H9 (cell line): Measurements from ENCODE around the gene MGP. TPM values are rescaled to one million over a fixed set of nuclear protein-coding genes. Genes with fewer than 3 reads are reported as not detected.

Experiments
- DNase-seq: peaks from one replicate; pipeline ENCODE4 v3.0.0-alpha.2; 2017
- H2AFZ ChIP-seq: one replicate; pipeline ENCODE4 v1.6.1; 2013; ENCODE audit warnings: mild to moderate bottlenecking, low read length, control low read depth, moderate library complexity
- H2AK5ac ChIP-seq: 2 replicates; pipeline ENCODE4 v1.6.1; 2013; ENCODE audit warnings: low read length, control low read depth, mixed read lengths; ENCODE audit not compliant: insufficient read length
- H2BK120ac ChIP-seq: one replicate; pipeline ENCODE4 v1.6.1; 2013; ENCODE audit warnings: low read depth, mild to moderate bottlenecking, low read length, control low read depth, inconsistent platforms; ENCODE audit not compliant: poor library complexity, severe bottlenecking
- H2BK12ac ChIP-seq: 2 replicates; pipeline ENCODE4 v1.6.1; 2013; ENCODE audit warnings: low read length, control low read depth, mixed read lengths, low read depth; ENCODE audit not compliant: insufficient read length
- H2BK15ac ChIP-seq: 2 replicates; pipeline ENCODE4 v1.6.1; 2013; ENCODE audit warnings: low read depth, low read length, control low read depth
- H2BK20ac ChIP-seq: one replicate; pipeline ENCODE4 v1.6.1; 2013; ENCODE audit warnings: low read depth, mild to moderate bottlenecking, low read length, control low read depth, inconsistent platforms; ENCODE audit not compliant: poor library complexity, severe bottlenecking
- H2BK5ac ChIP-seq: 2 replicates; pipeline ENCODE4 v1.6.1; 2013; ENCODE audit warnings: low read length, control low read depth, mixed read lengths; ENCODE audit not compliant: insufficient read length
- H3K14ac ChIP-seq: 2 replicates; pipeline ENCODE4 v1.6.1; 2013; ENCODE audit warnings: low read length, control low read depth; ENCODE audit not compliant: insufficient read depth
- H3K18ac ChIP-seq: 2 replicates; pipeline ENCODE4 v1.6.1; 2013; ENCODE audit warnings: low read depth, mild to moderate bottlenecking, mixed read lengths, low read length, control low read depth; ENCODE audit not compliant: insufficient read length
- H3K23ac ChIP-seq: 2 replicates; pipeline ENCODE4 v1.6.1; 2013; ENCODE audit warnings: low read length, control low read depth, mixed read lengths, low read depth; ENCODE audit not compliant: insufficient read length
- H3K23me2 ChIP-seq: 2 replicates; pipeline ENCODE4 v1.6.1; 2013; ENCODE audit warnings: low read depth, mild to moderate bottlenecking, mixed read lengths, low read length, control low read depth; ENCODE audit not compliant: insufficient read length, poor library complexity, severe bottlenecking
- H3K27ac ChIP-seq: 2 replicates; pipeline ENCODE4 v1.5.1; 2013; ENCODE audit warnings: low read length, control low read depth, mixed read lengths, low read depth; ENCODE audit not compliant: insufficient read length
- H3K27me3 ChIP-seq: 2 replicates; pipeline ENCODE4 v1.6.1; 2013; ENCODE audit warnings: low read length, control low read depth, inconsistent platforms; ENCODE audit not compliant: insufficient read depth
- H3K4ac ChIP-seq: 2 replicates; pipeline ENCODE4 v1.6.1; 2013; ENCODE audit warnings: low read depth, mild to moderate bottlenecking, control low read depth, inconsistent platforms, low read length, moderate library complexity
- H3K4me1 ChIP-seq: 2 replicates; pipeline ENCODE4 v1.6.1; 2013; ENCODE audit warnings: low read length, control low read depth, inconsistent platforms; ENCODE audit not compliant: insufficient read depth
- H3K4me2 ChIP-seq: 2 replicates; pipeline ENCODE4 v1.6.1; 2013; ENCODE audit warnings: low read length, control low read depth, mixed read lengths; ENCODE audit not compliant: insufficient read length, insufficient read depth
- H3K56ac ChIP-seq: 2 replicates; pipeline ENCODE4 v1.6.1; 2013; ENCODE audit warnings: low read depth, mild to moderate bottlenecking, mixed read lengths, low read length, control low read depth; ENCODE audit not compliant: insufficient read length
- H3K79me1 ChIP-seq: 2 replicates; pipeline ENCODE4 v1.6.1; 2013; ENCODE audit warnings: low read depth, mild to moderate bottlenecking, moderate library complexity, low read length, control low read depth, inconsistent platforms; ENCODE audit not compliant: insufficient read depth, poor library complexity, severe bottlenecking
- H3K79me2 ChIP-seq: 2 replicates; pipeline ENCODE4 v1.6.1; 2013; ENCODE audit warnings: low read length, control low read depth, inconsistent platforms; ENCODE audit not compliant: insufficient read depth
- H3K9ac ChIP-seq: 2 replicates; pipeline ENCODE4 v1.6.1; 2013; ENCODE audit warnings: low read length, control low read depth, mixed read lengths; ENCODE audit not compliant: insufficient read length; ENCODE audit errors: extremely low read depth
- H3K9me3 ChIP-seq: one replicate; pipeline ENCODE4 v1.6.1; 2013; ENCODE audit warnings: low read depth, low read length, inconsistent platforms; ENCODE audit not compliant: control insufficient read depth
- H3T11ph ChIP-seq: one replicate; pipeline ENCODE4 v1.6.1; 2013; ENCODE audit warnings: mild to moderate bottlenecking, low read length, control low read depth, inconsistent platforms
- H4K20me1 ChIP-seq: one replicate; pipeline ENCODE4 v1.6.1; 2013; ENCODE audit not compliant: control insufficient read depth, insufficient read length, insufficient read depth
- H4K5ac ChIP-seq: 2 replicates; pipeline ENCODE4 v1.6.1; 2013; ENCODE audit warnings: low read depth, mild to moderate bottlenecking, mixed read lengths, low read length, control low read depth; ENCODE audit not compliant: insufficient read length
- H4K8ac ChIP-seq: replicated peaks from 2 replicates; pipeline ENCODE4 v1.6.1; 2013; ENCODE audit warnings: low read length, control low read depth, mixed read lengths, low read depth; ENCODE audit not compliant: insufficient read length
- H4K91ac ChIP-seq: 2 replicates; pipeline ENCODE4 v1.6.1; 2013; ENCODE audit warnings: low read depth, mild to moderate bottlenecking, moderate library complexity, mixed read lengths, low read length, control low read depth; ENCODE audit not compliant: insufficient read length
- H3K27ac Mint-ChIP-seq, 3 experiments: 2 replicates in 2 of 3; 3 replicates in 1 of 3; pipeline ENCODE4 v1.8.0; 2020 to 2021; ENCODE audit warnings: mixed read lengths in 3 of 3, mild to moderate bottlenecking in 1 of 3, moderate library complexity in 1 of 3
- H3K27me3 Mint-ChIP-seq: 2 replicates; pipeline ENCODE4 v1.8.0; 2021; ENCODE audit warnings: low read depth, mild to moderate bottlenecking, moderate library complexity, mixed read lengths
- H3K36me3 Mint-ChIP-seq, 3 experiments: 2 replicates in 2 of 3; 3 replicates in 1 of 3; pipeline ENCODE4 v1.8.0; 2020 to 2021; ENCODE audit warnings: low read depth in 3 of 3, mixed read lengths in 3 of 3; ENCODE audit not compliant: insufficient read depth in 1 of 3
- H3K4me1 Mint-ChIP-seq, 2 experiments: 2 replicates each; pipeline ENCODE4 v1.8.0; 2020; ENCODE audit warnings: mixed read lengths in 2 of 2
- H3K4me3 Mint-ChIP-seq, 2 experiments: 2 replicates in 1 of 2; 3 replicates in 1 of 2; pipeline ENCODE4 v1.8.0; 2020 to 2021; ENCODE audit warnings: mild to moderate bottlenecking in 2 of 2, mixed read lengths in 2 of 2, moderate library complexity in 1 of 2
- H3K9me3 Mint-ChIP-seq, 2 experiments: 2 replicates in 1 of 2; 3 replicates in 1 of 2; pipeline ENCODE4 v1.8.0; 2020; ENCODE audit warnings: mild to moderate bottlenecking in 2 of 2, mixed read lengths in 2 of 2, moderate library complexity in 1 of 2
- CTCF ChIP-seq: fragments of 200-600 bp; sonication (generic); conservative IDR thresholded peaks from 3 replicates; pipeline ENCODE4 v1.8.0; 2021; ENCODE audit warnings: antibody characterized with exemption, mild to moderate bottlenecking
- WGBS: extraction: QIAGEN DNeasy Blood & Tissue Kit; methylation state at CpG from one replicate; pipeline ENCODE4 v1.1.7; 2013; ENCODE audit warnings: missing lambda C conversion rate, low lambda C conversion rate, mixed read lengths; ENCODE audit not compliant: insufficient read length; ENCODE audit errors: extremely low coverage; 5-methylcytosine and 5-hydroxymethylcytosine counted together
- total RNA-seq: library from RNA; stranded (reverse); gene quantifications from 2 replicates; pipeline ENCODE4 v1.2.1, GENCODE V29; 2021

Gene MGP
- total RNA-seq, 1 experiment from 2014 or later: not detected

GRCh38 chr12:14880890-14881453 is 4.7 kb downstream of the MGP start:
- H2AK5ac ChIP-seq: no peak overlapping the region
- no peak overlapping the region for H3K18ac ChIP-seq
- H2AFZ ChIP-seq: no peak overlapping the region
- H4K20me1 ChIP-seq: no peaks in the 10 kb centered on the region
- H3K14ac ChIP-seq: no peak overlapping the region
- DNase-seq: no peak
- H2BK12ac ChIP-seq: no peak overlapping the region
- no peak overlapping the region for H3K27ac Mint-ChIP-seq
- no peak overlapping the region for H2BK120ac ChIP-seq
- H3K4me3 Mint-ChIP-seq: no peak overlapping the region
- H3K27me3 ChIP-seq: no peaks in the 10 kb centered on the region
- H3K79me2 ChIP-seq: no peaks in the 10 kb centered on the region
- H3K36me3 Mint-ChIP-seq: no peaks in the 10 kb centered on the region
- no peaks in the 10 kb centered on the region for H3K79me1 ChIP-seq
- TF ChIP-seq CTCF: no peak
- no CpG with 5 or more reads among the region's 6 CpGs for WGBS
- no peak overlapping the region for H2BK15ac ChIP-seq
- no peak overlapping the region for H3K27ac ChIP-seq
- no peak overlapping the region for H3K4me2 ChIP-seq
- no peak overlapping the region for H3K4ac ChIP-seq
- no peaks in the 10 kb centered on the region for H3K23me2 ChIP-seq
- H3K4me1 ChIP-seq: no peaks in the 10 kb centered on the region
- no peak overlapping the region for H4K8ac ChIP-seq
- no peak overlapping the region for H2BK5ac ChIP-seq
- no peak overlapping the region for H3K56ac ChIP-seq
- H3K9me3 Mint-ChIP-seq: no peaks in the 10 kb centered on the region
- H3K27me3 Mint-ChIP-seq: no peaks in the 10 kb centered on the region; the same call in 1 of the 2 replicates
- no peak overlapping the region for H2BK20ac ChIP-seq
- H3K9me3 ChIP-seq: no peaks in the 10 kb centered on the region
- no peak overlapping the region for H3T11ph ChIP-seq
- H4K91ac ChIP-seq: no peak overlapping the region
- no peaks in the 10 kb centered on the region for H3K4me1 Mint-ChIP-seq
- H4K5ac ChIP-seq: no peak overlapping the region
- H3K9ac ChIP-seq: no peak overlapping the region
- H3K23ac ChIP-seq: no peak overlapping the region
